NCI-H1417 (cell line): Measurements from ENCODE around the gene SYNE3.

ENCODE experiments used
- DNase-seq, 3 experiments: peaks; one replicate each; lab custom pipeline; 2025; lab: John Stamatoyannopoulos, UW

Gene SYNE3

DNA sequence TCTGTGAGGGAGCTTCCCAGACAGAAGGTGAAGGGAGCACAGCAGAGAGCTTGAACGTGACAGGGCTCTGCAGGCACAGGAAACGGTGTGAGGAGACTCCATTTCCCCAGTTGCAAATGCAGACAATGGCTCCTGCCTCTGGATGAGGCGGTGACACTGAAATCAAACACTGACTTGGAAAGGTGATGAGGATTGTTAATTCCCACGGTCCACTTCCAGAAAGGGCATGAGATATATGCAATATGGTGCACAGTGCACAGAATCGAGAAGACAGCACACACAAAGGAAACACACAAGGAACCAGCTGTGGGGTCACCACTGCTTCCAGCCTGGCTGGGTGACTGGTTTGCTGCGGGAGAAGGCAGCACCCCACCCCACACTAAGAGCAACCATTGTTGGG is 42.0 kb downstream of the SYNE3 start:
- no peak for DNase-seq

DNA sequence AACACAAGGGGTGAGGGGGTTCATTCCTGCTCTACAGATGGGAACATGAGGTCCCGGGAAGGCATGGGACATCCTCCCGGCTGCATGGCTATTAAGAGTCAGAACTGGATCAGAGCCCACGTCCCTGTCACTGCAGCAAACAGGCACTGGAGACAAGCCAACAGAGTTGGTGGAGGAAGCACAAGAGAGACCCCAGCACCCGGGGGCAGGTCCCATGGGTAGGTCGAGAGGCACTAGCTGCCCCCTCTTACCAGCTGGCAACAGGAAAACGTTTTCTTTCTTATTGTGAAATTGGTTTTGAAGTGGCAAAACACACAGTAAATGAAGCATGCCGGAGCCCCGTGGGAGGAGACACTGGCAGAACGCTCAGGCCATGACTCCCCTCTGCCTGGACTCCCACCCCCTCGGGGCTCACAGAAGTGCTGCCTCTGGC is 43.6 kb downstream of the SYNE3 start:
- DNase-seq: no peak

DNA sequence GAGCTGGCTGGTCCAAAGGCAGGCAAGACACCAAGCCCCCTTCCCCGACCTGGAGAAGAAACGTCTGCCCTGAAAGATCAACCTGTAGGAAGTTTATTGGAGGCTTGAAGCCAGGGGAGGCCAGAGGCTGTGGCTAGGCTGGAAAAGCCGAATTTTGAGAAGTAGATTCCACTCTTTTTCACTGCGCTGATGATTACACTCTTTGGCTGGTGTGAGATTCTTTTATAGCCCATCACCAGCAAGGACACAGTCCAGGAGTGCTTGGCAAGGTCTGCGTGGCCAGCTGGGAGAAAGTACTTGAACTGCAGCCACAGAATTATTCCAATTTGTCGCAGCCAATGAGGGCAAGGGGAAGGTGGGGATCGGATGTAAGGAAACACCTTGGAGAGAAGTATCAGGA is 45.0 kb downstream of the SYNE3 start:
- DNase-seq: no peak

DNA sequence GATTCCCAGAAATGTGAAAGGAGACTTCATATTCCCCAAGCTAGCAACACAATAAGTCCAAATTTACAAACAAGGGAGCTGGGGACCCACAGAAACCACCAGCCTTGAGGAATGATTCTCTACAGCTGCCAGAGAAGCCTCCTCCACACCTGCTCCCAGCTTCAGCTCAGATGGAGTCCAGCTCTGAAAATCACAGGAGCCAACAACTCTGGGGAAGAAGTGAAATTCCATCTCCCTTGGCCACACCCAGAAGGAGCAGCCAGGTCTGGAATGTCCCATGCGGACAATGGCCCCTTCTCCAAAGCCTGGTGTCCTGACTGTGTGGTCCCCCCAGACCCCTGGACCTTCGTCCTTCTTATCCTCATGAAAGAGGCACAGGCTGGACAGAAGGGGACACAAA is 45.4 kb downstream of the SYNE3 start:
- no peak for DNase-seq

DNA sequence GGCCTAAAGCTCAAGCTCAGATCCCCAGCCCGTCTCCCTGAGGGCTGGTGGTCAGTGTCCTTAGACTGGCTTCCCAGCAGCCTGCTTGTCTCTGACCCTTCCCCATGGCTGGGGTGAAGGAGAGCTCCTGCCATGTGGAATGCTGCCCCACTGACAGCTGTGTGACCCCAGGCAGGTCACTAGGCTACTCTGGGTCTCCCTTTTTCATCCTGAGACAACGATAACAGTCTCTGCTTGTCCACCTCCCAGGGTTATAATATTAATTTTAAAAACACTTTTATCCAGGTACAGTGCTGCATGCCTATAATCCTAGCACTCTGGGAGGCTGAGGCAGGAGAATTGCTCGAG is 47.3 kb downstream of the SYNE3 start:
- DNase-seq: no peak

DNA sequence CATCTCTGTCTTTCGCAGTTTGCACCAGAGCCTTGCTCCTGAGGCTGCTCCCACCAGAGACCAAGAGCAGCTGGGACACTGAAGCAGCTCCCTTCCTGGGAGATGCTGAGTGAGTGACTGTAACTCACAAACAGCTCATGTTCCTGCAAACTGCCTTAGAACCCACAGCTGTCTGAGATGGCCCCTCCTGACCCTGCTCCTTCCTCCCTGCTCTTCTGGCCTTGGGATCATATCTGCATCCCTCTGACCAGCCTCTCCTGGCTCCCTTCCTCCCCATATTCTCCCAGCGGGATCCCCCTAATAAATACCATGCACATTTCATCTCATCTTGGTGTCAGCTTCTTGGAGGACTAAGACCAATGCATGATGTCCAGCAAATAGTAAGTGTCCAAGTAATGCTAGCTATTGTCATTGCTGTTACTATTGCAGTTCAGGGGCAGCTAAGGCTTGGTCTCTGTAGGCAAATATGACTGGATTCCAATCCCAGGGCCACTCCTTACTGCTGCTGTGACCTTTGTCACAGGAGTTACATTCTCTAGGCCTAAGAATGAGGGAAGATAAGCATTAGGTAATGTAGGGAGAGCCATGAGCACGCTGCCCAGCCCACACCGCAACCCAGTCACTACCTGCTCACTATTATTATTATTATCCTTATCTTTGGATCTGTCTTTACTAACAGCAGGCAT is 47.9 kb downstream of the SYNE3 start:
- no peak for DNase-seq

DNA sequence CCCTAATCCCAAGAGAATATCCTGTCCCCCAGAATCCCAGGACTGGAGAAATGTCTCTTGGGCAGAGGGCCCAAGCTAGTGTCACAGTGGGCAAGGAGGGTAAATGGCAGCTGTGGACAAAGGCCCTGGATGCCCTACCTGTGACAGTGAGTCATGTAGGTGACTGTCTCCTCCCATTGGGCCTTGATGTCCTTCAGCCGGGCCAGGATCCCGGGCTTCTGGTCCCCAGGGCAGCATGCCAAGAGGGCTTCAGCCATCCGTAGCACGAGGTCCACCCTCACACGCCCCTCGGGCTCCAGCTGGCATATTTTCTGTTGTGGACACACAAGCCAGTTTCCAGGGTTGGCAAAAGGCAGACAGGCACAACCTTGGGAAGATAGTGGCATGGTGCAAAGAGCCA is 48.8 kb downstream of the SYNE3 start:
- no peak for DNase-seq

DNA sequence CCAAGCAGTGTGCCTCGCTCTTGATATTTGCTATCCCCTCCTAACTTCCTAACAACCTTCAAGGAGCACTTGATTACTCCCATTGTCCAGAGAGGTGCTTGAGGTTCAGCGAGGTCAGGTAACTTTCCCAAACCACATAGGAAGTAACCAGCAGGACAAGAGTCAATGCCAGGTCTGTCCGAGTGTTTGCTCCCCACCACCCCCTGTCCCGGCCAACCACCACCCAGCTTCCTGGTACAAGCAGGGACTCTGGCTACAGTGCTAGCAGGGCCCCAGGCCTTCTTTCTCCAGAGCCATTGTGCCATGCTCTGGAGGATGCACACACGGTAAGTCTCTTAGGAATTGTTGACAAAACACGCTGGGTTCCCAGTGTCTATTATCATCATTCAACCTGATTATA is 49.2 kb downstream of the SYNE3 start:
- no peak for DNase-seq
